GM12864 (cell line): ENCODE data around the gene PERCC1.

Experiments
- DNase-seq: peaks from one replicate; pipeline ENCODE4 v3.0.0-alpha.2; 2011; ENCODE audit warnings: low read depth
- H3K4me3 ChIP-seq: 2 replicates; pipeline ENCODE4 v1.5.1; 2011; ENCODE audit warnings: mild to moderate bottlenecking, low read depth, low read length, control low read depth
- CTCF ChIP-seq: IDR thresholded peaks from 2 replicates; pipeline ENCODE4 v1.5.1; 2011; ENCODE audit warnings: low read depth, mild to moderate bottlenecking, moderate library complexity, low read length, control low read depth, inconsistent platforms; ENCODE audit errors: missing control alignments

PERCC1 gene

DNA sequence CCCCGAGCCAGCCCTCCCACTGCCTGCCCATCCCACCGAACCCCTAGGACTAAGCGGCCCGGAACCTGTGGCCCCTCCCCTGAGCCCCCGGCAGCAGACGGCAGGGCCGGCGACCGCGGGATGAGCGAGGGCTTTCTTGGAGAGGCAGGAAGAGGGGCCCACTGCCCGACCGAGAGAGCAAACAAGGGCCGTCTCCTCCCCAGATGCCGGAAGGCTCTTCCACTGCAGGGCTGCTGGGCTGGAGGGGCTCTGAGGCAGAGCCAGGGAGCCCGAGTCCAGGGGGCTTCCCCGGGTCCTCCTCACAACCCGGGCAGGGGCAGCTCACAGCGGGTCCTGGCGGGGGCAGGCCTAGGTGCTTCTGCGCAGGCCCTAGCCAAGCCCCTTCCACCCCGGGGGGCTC lies 2.9 kb downstream of the PERCC1 start:
- TF ChIP-seq CTCF = no peak
- DNase-seq = no peak

GRCh38 chr16:1434644-1435592 lies 4.0 kb downstream of the PERCC1 start:
- no peak overlapping the region for H3K4me3 ChIP-seq
- DNase-seq = no peak
- no peak for TF ChIP-seq CTCF

More for the DNA sequence above, 2.9 kb downstream of the PERCC1 start:
- H3K4me3 ChIP-seq = no peak overlapping the region

DNA sequence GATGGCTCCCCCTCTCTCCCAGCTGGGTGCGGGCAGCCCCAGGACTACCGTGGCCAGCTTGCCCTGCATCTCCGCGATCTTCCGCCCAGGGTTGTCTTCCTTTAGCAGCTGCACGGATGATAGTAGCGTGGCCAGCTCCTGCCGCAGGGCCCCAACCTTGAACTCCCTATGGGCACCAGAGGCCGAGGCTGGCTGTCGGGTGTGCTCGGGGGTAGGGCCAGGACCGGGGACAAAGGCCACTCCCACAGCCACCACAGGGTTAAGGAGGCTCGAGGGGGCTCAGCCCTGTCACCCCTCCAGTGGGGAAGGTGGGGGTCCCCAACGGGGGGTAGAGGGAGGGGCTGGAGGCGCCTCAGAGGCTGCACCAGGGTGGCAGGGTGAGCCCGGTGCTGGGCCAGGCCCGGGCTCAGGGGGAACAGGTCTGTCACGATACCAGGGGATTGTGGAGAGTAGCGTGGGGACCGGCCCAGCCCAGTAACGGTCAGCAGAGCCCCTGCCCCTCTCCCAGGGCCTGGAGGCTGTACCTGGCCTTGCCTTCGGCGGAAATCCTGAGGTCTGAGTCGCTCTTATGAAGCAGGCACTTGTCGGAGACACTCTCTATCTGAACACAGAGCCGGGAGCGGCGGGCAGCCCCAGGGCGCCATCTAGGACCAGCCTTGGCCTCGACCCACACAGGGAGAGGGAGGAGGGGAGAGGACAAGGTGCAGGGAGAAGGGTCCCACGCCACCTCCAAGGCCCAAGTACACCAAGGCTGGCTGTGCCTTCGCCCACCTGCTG lies 5.2 kb downstream of the PERCC1 start:
- no peak for TF ChIP-seq CTCF
- no peak for DNase-seq
- H3K4me3 ChIP-seq = no peak overlapping the region

DNA sequence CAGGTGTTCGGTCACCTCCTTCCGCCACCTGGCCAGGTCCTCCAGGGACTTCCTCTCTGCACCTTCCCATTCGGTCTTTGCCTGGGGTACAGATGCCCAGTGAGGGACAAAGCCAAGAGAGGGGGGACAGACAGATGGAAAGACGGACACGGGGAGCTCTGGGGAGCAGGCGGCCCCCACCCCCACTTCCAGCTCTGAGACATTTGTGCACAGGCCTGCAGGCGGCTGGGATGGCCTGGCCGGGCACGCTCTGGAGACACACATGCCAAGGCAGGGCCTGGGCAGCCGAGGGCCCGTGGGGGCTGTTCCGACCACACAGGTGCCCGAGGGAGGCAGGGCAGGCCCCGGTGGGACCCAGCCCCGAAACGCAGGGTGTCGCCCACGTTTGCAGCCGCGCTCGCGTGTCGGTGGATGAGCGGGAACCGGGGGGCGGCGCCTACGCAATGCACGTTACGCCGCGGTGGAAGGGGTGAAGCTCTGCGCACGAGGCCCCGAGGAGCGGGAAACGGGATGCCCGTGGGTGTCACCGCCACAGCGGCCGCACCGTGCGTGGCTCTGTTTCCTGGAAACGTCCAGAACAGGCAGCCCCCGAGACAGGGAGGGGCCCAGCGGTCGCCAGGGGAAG lies 6.0 kb downstream of the PERCC1 start:
- no peak for DNase-seq
- no peak overlapping the region for H3K4me3 ChIP-seq
- no peak for TF ChIP-seq CTCF

DNA sequence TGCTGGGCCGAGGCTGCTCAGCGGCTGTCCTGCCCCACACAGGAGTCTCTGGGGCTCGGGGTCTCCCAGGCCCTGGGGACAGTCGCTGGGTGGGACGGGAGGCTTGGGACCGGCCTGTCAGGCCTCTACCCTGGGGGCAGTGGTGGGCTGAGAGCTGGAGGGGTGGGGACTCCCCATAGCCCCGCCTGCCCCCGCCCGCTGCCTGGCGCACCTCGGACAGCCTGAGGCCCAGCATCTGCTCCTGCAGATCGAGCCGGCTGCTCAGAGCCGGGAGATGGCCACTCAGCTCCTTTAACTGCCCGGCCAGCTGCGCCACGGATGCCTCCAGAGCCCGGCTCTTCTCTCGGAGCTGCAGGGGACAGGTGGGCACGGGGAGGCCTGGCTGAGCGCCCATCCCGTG lies 6.7 kb downstream of the PERCC1 start:
- no peak for TF ChIP-seq CTCF
- no peak overlapping the region for H3K4me3 ChIP-seq
- DNase-seq = no peak

DNA sequence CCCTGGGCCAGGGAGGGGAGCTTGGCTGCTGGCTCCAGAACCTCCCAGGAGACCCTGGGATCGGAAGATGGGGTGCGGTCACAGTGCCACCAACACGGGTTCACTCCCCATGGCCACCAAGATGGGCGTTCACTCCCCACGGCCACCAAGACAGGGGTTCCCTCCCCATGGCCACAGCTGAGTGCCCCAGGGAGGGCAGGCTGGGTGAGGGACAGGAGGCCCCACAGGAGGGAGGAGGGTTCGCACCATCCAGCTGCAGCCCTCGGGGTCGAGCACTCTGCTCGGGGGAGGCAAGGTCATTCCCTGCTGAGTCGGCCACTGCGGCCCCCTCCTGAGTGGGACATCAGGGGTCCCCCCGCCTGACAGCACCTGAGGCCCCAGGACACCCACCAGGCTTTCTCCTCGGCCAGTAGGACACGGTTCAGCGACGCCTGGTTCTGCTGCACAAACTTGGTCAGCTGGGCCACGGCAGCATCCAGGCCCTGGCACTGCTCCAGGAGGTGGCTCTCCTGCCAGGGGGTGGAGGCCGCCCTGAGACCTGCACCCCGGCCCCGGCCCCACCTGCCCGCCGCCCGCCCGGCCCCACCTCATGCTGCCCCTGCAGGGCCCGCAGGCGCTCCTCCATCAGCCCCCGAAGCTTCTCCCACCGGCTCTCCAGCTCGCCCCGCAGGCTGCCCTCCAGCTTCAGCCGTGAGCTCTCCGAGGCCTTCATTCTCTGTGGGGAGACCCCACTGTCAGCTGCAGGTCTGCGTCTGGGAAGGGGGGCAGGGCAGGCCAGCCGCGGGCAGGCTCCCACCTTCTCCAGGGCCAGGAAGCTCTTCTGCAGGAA lies 7.6 kb downstream of the PERCC1 start:
- no peak overlapping the region for H3K4me3 ChIP-seq
- DNase-seq = no peak
- no peak for TF ChIP-seq CTCF
